ENCODE results near the gene ATP11A.

- TF ChIP-seq ZNF24 (IDR thresholded peaks at IDR 0.05), result no peak
- TF ChIP-seq REST (IDR thresholded peaks at IDR 0.05; ENCODE audit: low read depth, low read length), result no peak
- TF ChIP-seq HCFC1 (IDR thresholded peaks at IDR 0.05; ENCODE audit: low read length), result no peak
- no peak for TF ChIP-seq E2F4 (IDR thresholded peaks at IDR 0.05; ENCODE audit: low read depth, low read length)
- no peak for TF ChIP-seq SMARCA5 (IDR thresholded peaks at IDR 0.05)
- TF ChIP-seq SP1 (IDR thresholded peaks at IDR 0.05; ENCODE audit: low read depth, low read length), result no peak
- no peak for TF ChIP-seq CTCF (IDR thresholded peaks at IDR 0.05 in 2 of 3, conservative IDR thresholded peaks at IDR 0.05 in 1 of 3; ENCODE audit: control insufficient read depth in 2 of 3, extremely low read depth in 1 of 3, insufficient read depth in 1 of 3, low read depth in 3 of 3, low read length in 3 of 3)
- TF ChIP-seq MXI1 (IDR thresholded peaks at IDR 0.05; ENCODE audit: low read depth, low read length), result no peak
- TF ChIP-seq RAD21 (IDR thresholded peaks at IDR 0.05; ENCODE audit: insufficient read depth, low read depth, low read length), result no peak
- TF ChIP-seq CEBPB (IDR thresholded peaks at IDR 0.05; ENCODE audit: borderline replicate concordance in 1 of 2, low read depth in 2 of 2, low read length in 2 of 2), result no peak
These were observed 5.3 kb downstream of the ATP11A start for GRCh38 chr13:112695121-112695520.

Data from GM12878 (cell line).